Measurements from ENCODE around the gene MED20. TPM values are rescaled to one million over a fixed set of nuclear protein-coding genes. Genes with fewer than 3 reads are reported as not detected.

The MED20 gene
- total and polyA plus RNA-seq, 2 of the 4 experiments (the other 2 are of a cell fraction): 24.8 to 38.2 TPM

- WGBS, 2 experiments (ENCODE audit: extremely low coverage in 2 of 2, insufficient read length in 1 of 2): 90% methylated on average over 2 of the region's 6 CpGs; no CpG with 5 or more reads in 1 of the 2 experiments
- Histone ChIP-seq H3K36me3 (ENCODE audit: control insufficient read depth, insufficient read depth, low read length) (peaks cover 47% of the 10 kb centered on the region), H2BK5ac (ENCODE audit: low read depth, low read length, poor library complexity, severe bottlenecking) (peak overlapping the region; percentile 47), H3K9me3 (ENCODE audit: control insufficient read depth, insufficient read depth, low read length) (no peaks in the 10 kb centered on the region), H3K4me2 (ENCODE audit: low read depth, low read length) (no peak overlapping the region), H3K18ac (ENCODE audit: low read depth, low read length) (no peak overlapping the region), H3K14ac (replicated peaks; ENCODE audit: low read depth, low read length) (no peak overlapping the region), H3K4me1 (ENCODE audit: control insufficient read depth, insufficient read depth, low read length) (peaks cover 5% of the 10 kb centered on the region), H2BK15ac (ENCODE audit: low read depth, low read length) (no peak overlapping the region), H3K4ac (ENCODE audit: low read depth, low read length) (no peak overlapping the region), H3K79me1 (ENCODE audit: low read depth in 1 of 2, low read length in 2 of 2) (peaks cover 29 to 54% of the 10 kb centered on the region in 2 experiments), H4K8ac (ENCODE audit: low read depth in 2 of 2, low read length in 2 of 2) (0 out of 4 replicates have a peak overlapping the region, but pooled peaks of 1 of the 2 experiments have one; percentile 6), H4K91ac (ENCODE audit: insufficient read depth, low read depth, low read length) (no peak overlapping the region), H2AK9ac (replicated peaks; ENCODE audit: low read depth, low read length, poor library complexity) (no peak overlapping the region), H2BK120ac (ENCODE audit: low read depth, low read length) (no peak overlapping the region), H2AK5ac (ENCODE audit: low read depth, low read length) (0 out of 2 replicates have a peak overlapping the region, but pooled peaks have one; percentile 0), H3K9ac (ENCODE audit: low read depth, low read length) (no peak overlapping the region), H3K56ac (ENCODE audit: extremely low read depth, insufficient read depth, low read length) (no peak overlapping the region), H3K23ac (ENCODE audit: low read depth, low read length) (no peak overlapping the region), H4K20me1 (ENCODE audit: insufficient read depth, low read length) (peaks cover 27% of the 10 kb centered on the region), H3K9me1 (ENCODE audit: insufficient read depth, low read length) (peaks cover 14% of the 10 kb centered on the region; the same call in 1 of the 2 replicates), H3K4me3 (ENCODE audit: insufficient read depth, low read depth, low read length) (no peak overlapping the region), H3K27ac (ENCODE audit: insufficient read depth, low read length) (no peak overlapping the region), H2BK20ac (ENCODE audit: low read depth, low read length) (no peak overlapping the region), H4K5ac (ENCODE audit: low read depth, low read length) (no peak overlapping the region; the same call in 1 of the 2 replicates), H2AFZ (replicated peaks; ENCODE audit: low read length, poor library complexity) (no peak overlapping the region), H3K27me3 (ENCODE audit: control insufficient read depth, insufficient read depth, low read length) (no peaks in the 10 kb centered on the region)
- dilution Hi-C loops (cut with HindIII; ENCODE audit: low sequenced_read_pairs, unreplicated experiment): loop anchor here (10.0 kb wide), 1 partner anchor 118 kb away; no protein-coding TSS in a partner anchor
- ATAC-seq (ENCODE audit: low read depth) (no peak), DNase-seq (no peak)
- intact Hi-C loops (cut with micrococcal nuclease): no loop called here
- ChIA-PET CTCF (interaction anchor here (0.7 to 1.2 kb wide), 3 partner anchors 9 to 126 kb away, joined by 3 read pairs; no protein-coding TSS in a partner anchor), POLR2A (ENCODE audit: unreplicated experiment) (no interaction called here)
- BruUV-seq (replicated peaks): no TSS peak
- in situ Hi-C loops (cut with MboI; ENCODE audit: low sequenced_read_pairs): no loop called here
- TF ChIP-seq POLR2A (IDR thresholded peaks at IDR 0.05; ENCODE audit: low read depth, low read length): no peak
- no peak for TF ChIP-seq CHD1 (IDR thresholded peaks at IDR 0.05; ENCODE audit: low read depth, low read length)
- TF ChIP-seq MXI1 (IDR thresholded peaks at IDR 0.05; ENCODE audit: borderline replicate concordance, low read depth, low read length): no peak
- TF ChIP-seq BHLHE40 (IDR thresholded peaks at IDR 0.05; ENCODE audit: low read depth, low read length): no peak
- TF ChIP-seq FOS (IDR thresholded peaks at IDR 0.05; ENCODE audit: low read depth, low read length): no peak
- TF ChIP-seq ELK1 (IDR thresholded peaks at IDR 0.05; ENCODE audit: borderline replicate concordance, low read depth, low read length): no peak
- TF ChIP-seq CTCF (conservative IDR thresholded peaks at IDR 0.05; ENCODE audit: low read depth, low read length): no peak
- no peak for TF ChIP-seq RFX5 (IDR thresholded peaks at IDR 0.05; ENCODE audit: low read depth, low read length)
- no peak for TF ChIP-seq MAFK (IDR thresholded peaks at IDR 0.05; ENCODE audit: low read depth, low read length)
- no peak for TF ChIP-seq CEBPB (IDR thresholded peaks at IDR 0.05; ENCODE audit: low read depth, low read length)
- TF ChIP-seq NFE2L2 (IDR thresholded peaks at IDR 0.05; ENCODE audit: low read depth, low read length): no peak
- no peak for TF ChIP-seq SMC3 (IDR thresholded peaks at IDR 0.05; ENCODE audit: low read depth, low read length)
- no peak for TF ChIP-seq RAD21 (IDR thresholded peaks at IDR 0.05; ENCODE audit: low read length)
These were observed 6.3 kb upstream of the MED20 start for GRCh38 chr6:41927253-41927652.
